Measurements from ENCODE around the gene KRTAP10-11.

KRTAP10-11 gene

GRCh38 chr21:44695641-44696040, 49.4 kb downstream of the KRTAP10-11 start:
- no peak for DNase-seq (ENCODE audit: low spot score)

GRCh38 chr21:44696572-44696971, 50.4 kb downstream of the KRTAP10-11 start:
- no peak for DNase-seq (ENCODE audit: low spot score)

Data from CD4-positive, alpha-beta T cell treated with Interleukin-6 at 100 ng/mL for 8 hours (primary cell).